ENCODE data around the gene PPP1R11. TPM values are rescaled to one million over a fixed set of nuclear protein-coding genes. Genes with fewer than 3 reads are reported as not detected.
"Not testable (repeated sequence)": the region's sequence is repeated elsewhere in the genome, so short reads cannot be mapped to it uniquely, and the experiment has no call there.

PPP1R11 gene
- total RNA-seq, 1 donor from 2014 or later, result 52.3 TPM

DNA sequence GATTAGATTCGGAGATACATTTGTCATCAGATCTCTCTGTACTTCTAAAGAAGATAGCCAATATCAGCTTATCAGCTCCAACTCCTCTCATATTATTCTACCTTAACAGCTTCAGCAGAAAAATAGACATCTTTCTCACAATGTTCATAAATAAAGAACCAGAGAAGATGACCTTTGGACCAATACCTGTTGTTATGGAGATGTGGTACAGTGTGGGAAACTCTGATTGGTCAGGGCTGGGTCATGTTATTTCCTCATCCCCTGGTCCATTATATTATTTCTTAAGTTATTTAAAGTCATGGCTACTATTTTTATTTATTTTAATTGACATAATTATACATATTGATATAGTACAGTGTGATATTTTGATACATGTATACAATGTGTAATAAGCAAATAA, 41.8 kb upstream of the PPP1R11 start:
- Mint-ChIP-seq H3K36me3 (ENCODE audit: unreplicated experiment) (no peaks in the 10 kb centered on the region), H3K9me3 (ENCODE audit: unreplicated experiment) (no peaks in the 10 kb centered on the region), H3K4me3 (ENCODE audit: unreplicated experiment) (no peak overlapping the region), H3K27me3 (ENCODE audit: unreplicated experiment) (no peaks in the 10 kb centered on the region), H3K4me1 (ENCODE audit: low read depth, unreplicated experiment) (no peaks in the 10 kb centered on the region), H3K27ac (ENCODE audit: unreplicated experiment) (no peak overlapping the region)
- TF ChIP-seq, protein P1, sequence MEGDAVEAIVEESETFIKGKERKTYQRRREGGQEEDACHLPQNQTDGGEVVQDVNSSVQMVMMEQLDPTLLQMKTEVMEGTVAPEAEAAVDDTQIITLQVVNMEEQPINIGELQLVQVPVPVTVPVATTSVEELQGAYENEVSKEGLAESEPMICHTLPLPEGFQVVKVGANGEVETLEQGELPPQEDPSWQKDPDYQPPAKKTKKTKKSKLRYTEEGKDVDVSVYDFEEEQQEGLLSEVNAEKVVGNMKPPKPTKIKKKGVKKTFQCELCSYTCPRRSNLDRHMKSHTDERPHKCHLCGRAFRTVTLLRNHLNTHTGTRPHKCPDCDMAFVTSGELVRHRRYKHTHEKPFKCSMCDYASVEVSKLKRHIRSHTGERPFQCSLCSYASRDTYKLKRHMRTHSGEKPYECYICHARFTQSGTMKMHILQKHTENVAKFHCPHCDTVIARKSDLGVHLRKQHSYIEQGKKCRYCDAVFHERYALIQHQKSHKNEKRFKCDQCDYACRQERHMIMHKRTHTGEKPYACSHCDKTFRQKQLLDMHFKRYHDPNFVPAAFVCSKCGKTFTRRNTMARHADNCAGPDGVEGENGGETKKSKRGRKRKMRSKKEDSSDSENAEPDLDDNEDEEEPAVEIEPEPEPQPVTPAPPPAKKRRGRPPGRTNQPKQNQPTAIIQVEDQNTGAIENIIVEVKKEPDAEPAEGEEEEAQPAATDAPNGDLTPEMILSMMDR (IDR thresholded peaks at IDR 0.05; ENCODE audit: partially characterized antibody, unreplicated experiment), result no peak
- DNase-seq, result no peak

- DNase-seq, result no peak
- no peaks in the 10 kb centered on the region for H3K9me3 Mint-ChIP-seq (ENCODE audit: unreplicated experiment)
- no peaks in the 10 kb centered on the region for H3K36me3 Mint-ChIP-seq (ENCODE audit: unreplicated experiment)
- H3K27me3 Mint-ChIP-seq (ENCODE audit: unreplicated experiment), result no peaks in the 10 kb centered on the region
- no peak overlapping the region for H3K4me3 Mint-ChIP-seq (ENCODE audit: unreplicated experiment)
- no peak overlapping the region for H3K27ac Mint-ChIP-seq (ENCODE audit: unreplicated experiment)
- H3K4me1 Mint-ChIP-seq (ENCODE audit: low read depth, unreplicated experiment), result no peaks in the 10 kb centered on the region
- TF ChIP-seq, protein P1 (IDR thresholded peaks at IDR 0.05; ENCODE audit: partially characterized antibody, unreplicated experiment), result no peak
Measured at GRCh38 chr6:30029588-30029987, 37.4 kb upstream of the PPP1R11 start.

DNA sequence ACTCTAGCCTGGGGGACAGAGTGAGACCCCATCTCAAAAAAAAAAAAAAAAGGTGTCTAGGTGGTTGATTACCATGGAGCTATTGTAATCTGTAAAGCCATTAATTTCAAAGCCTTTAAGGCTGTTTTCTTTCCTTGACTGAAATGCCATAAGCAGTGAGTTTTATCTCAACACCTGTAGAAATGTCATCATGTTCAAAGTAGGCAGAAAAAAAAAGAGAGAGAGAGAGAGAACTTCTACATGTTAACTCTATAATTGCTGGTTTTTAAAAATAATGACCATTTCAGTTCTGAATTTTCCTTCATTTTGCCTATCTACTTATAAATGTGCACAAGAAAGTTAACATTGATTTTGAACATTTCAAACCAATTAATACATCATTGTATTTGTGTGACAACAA, 35.6 kb upstream of the PPP1R11 start:
- no peaks in the 10 kb centered on the region for H3K27me3 Mint-ChIP-seq (ENCODE audit: unreplicated experiment)
- no peak for DNase-seq
- no peaks in the 10 kb centered on the region for H3K36me3 Mint-ChIP-seq (ENCODE audit: unreplicated experiment)
- no peaks in the 10 kb centered on the region for H3K9me3 Mint-ChIP-seq (ENCODE audit: unreplicated experiment)
- H3K4me3 Mint-ChIP-seq (ENCODE audit: unreplicated experiment), result no peak overlapping the region
- no peak overlapping the region for H3K27ac Mint-ChIP-seq (ENCODE audit: unreplicated experiment)
- H3K4me1 Mint-ChIP-seq (ENCODE audit: low read depth, unreplicated experiment), result peaks cover 2% of the 10 kb centered on the region
- TF ChIP-seq, protein P1 (IDR thresholded peaks at IDR 0.05; ENCODE audit: partially characterized antibody, unreplicated experiment), result no peak

DNA sequence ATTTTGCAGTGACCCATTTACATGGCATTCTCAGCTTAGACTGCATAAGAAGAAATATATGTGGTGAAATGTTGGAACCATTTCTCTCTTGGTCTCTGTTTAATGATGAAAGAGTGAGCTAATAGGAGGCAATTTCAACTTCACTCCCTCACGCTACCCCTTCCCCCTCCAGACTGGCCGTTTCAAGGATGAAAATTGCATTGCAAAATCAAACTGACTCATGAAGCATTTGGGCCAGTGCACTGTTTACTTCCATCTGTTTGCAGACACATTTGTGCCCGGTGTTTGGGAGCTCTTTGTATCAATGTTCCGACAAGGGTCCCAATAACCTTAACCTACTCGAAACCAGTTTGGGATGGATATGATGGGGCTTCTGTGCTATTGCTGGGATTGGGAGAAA, 33.6 kb upstream of the PPP1R11 start:
- not testable (repeated sequence) for H3K36me3 Mint-ChIP-seq (ENCODE audit: unreplicated experiment); H3K4me3 Mint-ChIP-seq (ENCODE audit: unreplicated experiment); H3K9me3 Mint-ChIP-seq (ENCODE audit: unreplicated experiment); H3K27ac Mint-ChIP-seq (ENCODE audit: unreplicated experiment); DNase-seq; H3K4me1 Mint-ChIP-seq (ENCODE audit: low read depth, unreplicated experiment); H3K27me3 Mint-ChIP-seq (ENCODE audit: unreplicated experiment)

DNA sequence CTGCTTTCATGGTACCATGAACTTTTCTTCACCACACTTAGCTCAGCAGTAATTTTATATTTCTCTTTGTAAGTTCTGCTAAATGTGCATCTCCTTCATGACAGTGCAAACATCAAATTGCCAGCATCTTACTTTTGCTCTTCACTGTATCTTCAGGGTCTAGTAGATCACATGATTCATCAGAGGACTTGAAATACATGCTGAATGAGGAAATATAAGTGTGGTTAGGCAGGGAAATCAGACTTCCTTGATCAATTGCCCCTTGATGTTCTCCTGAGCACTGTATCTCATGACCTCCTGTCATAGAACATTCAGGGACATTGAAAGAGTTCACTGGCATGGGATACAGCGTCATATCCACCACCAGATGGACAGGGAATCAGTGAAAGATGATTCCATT, 31.2 kb upstream of the PPP1R11 start:
- H3K27ac Mint-ChIP-seq (ENCODE audit: unreplicated experiment), result no peak overlapping the region
- H3K36me3 Mint-ChIP-seq (ENCODE audit: unreplicated experiment), result no peaks in the 10 kb centered on the region
- H3K9me3 Mint-ChIP-seq (ENCODE audit: unreplicated experiment), result no peaks in the 10 kb centered on the region
- H3K4me3 Mint-ChIP-seq (ENCODE audit: unreplicated experiment), result no peak overlapping the region
- no peaks in the 10 kb centered on the region for H3K27me3 Mint-ChIP-seq (ENCODE audit: unreplicated experiment)
- H3K4me1 Mint-ChIP-seq (ENCODE audit: low read depth, unreplicated experiment), result peaks cover 2% of the 10 kb centered on the region
- DNase-seq, result no peak
- TF ChIP-seq, protein P1 (IDR thresholded peaks at IDR 0.05; ENCODE audit: partially characterized antibody, unreplicated experiment), result no peak

Data from glutamatergic neuron (in vitro differentiated cells).